Left lung (tissue), 10 donors: ENCODE data around the gene ZNF358. TPM values are rescaled to one million over a fixed set of nuclear protein-coding genes. Genes with fewer than 3 reads are reported as not detected.
A peak's percentile ranks its signal among the peaks of the same experiment; 100 is the strongest.

ENCODE experiments used
- ATAC-seq: fragments of 200-7000 bp; cut with Tn5 transposase; one replicate; pipeline ENCODE4 v1.9.1; 2020; ENCODE audit warnings: moderate library complexity
- DNase-seq, 4 donors: peaks; one replicate each; pipeline ENCODE4 v3.0.0-alpha.2; 2013 to 2020
- H3K27ac ChIP-seq, 2 donors: fragments of 200-600 bp; sonication (generic) in 1 of 2; one replicate each; pipeline versions ENCODE4 v1.5.0 to v1.8.0; 2020 to 2021
- H3K27me3 ChIP-seq, 2 donors: fragments of 200-600 bp; sonication (generic) in 1 of 2; one replicate each; pipeline versions ENCODE4 v1.5.0 to v1.8.0; 2020 to 2021
- H3K36me3 ChIP-seq, 2 donors: fragments of 200-600 bp; sonication (generic) in 1 of 2; one replicate each; pipeline versions ENCODE4 v1.5.0 to v1.8.0; 2020 to 2021
- H3K4me1 ChIP-seq, 2 donors: fragments of 200-600 bp; one replicate each; pipeline ENCODE4 v1.8.0; 2021
- H3K4me3 ChIP-seq, 2 donors: fragments of 200-600 bp; sonication (generic) in 1 of 2; one replicate each; pipeline versions ENCODE4 v1.5.0 to v1.8.0; 2020 to 2021; ENCODE audit warnings: mild to moderate bottlenecking in 1 of 2
- H3K9me3 ChIP-seq, 2 donors: fragments of 200-600 bp; sonication (generic) in 1 of 2; one replicate each; pipeline versions ENCODE4 v1.5.0 to v1.8.0; 2020 to 2021
- CTCF ChIP-seq, 2 donors: fragments of 200-600 bp; sonication (generic) in 1 of 2; IDR thresholded peaks; one replicate each; pipeline versions ENCODE4 v1.5.0 to v1.8.0; 2021; ENCODE audit warnings: antibody characterized with exemption in 2 of 2
- intact Hi-C, 2 donors: fragments of 100-400 bp; cut with DNase I; formaldehyde crosslinking; loops; one replicate each; pipeline versions ENCODE4 v1.11.2 to v1.14.2; 2022
- polyA plus RNA-seq, 6 donors: library from polyadenylated mRNA; unstranded; fragments of 120-200 nt; gene quantifications; one replicate each; pipeline ENCODE4 v1.2.1, GENCODE V29; 2013; ENCODE audit not compliant: insufficient read length in 6 of 6
- total RNA-seq, 2 donors: library from RNA; stranded (reverse); fragmentation: NEBNext Ultra II Directional; extraction: Animal tissue kit (Norgen Biotek cat#: 25700); gene quantifications; one replicate each; pipeline ENCODE4 v1.2.1, GENCODE V29; 2021
- donor health status: DM: no; HTN: yes; CAD: no.
- donor health status: DM: no; HTN: no; CAD: no.

The ZNF358 gene
- total and polyA plus RNA-seq, 8 donors = 36.9 to 56.1 (median 45.3) TPM

- DNase-seq (no peak), ATAC-seq (no peak)
- no peaks in the 10 kb centered on the region for H3K9me3 ChIP-seq
- H3K36me3 ChIP-seq = peaks cover 0 to 93% of the 10 kb centered on the region in 2 donors
- no peak for TF ChIP-seq CTCF (IDR thresholded peaks at IDR 0.05)
- peaks cover 0 to 79% of the 10 kb centered on the region in 2 donors for H3K4me1 ChIP-seq
- no peak overlapping the region for H3K4me3 ChIP-seq
- H3K27ac ChIP-seq = no peak overlapping the region
- intact Hi-C loops = no loop called here
- no peaks in the 10 kb centered on the region for H3K27me3 ChIP-seq
These were observed 26.0 kb downstream of the ZNF358 start for GRCh38 chr19:7541828-7542443.

GRCh38 chr19:7542556-7543348 is 26.8 kb downstream of the ZNF358 start:
- intact Hi-C loops = no loop called here

GRCh38 chr19:7544626-7545025 is 28.7 kb downstream of the ZNF358 start:
- H3K4me1 ChIP-seq = peaks cover 0 to 64% of the 10 kb centered on the region in 2 donors
- no peak for TF ChIP-seq CTCF (IDR thresholded peaks at IDR 0.05)
- H3K36me3 ChIP-seq = peaks cover 0 to 72% of the 10 kb centered on the region in 2 donors
- DNase-seq = peak in 2 of 4 donors; percentile 79 to 86
- H3K4me3 ChIP-seq = no peak overlapping the region
- ATAC-seq = peak; percentile 65
- no peaks in the 10 kb centered on the region for H3K9me3 ChIP-seq
- intact Hi-C loops = no loop called here
- H3K27ac ChIP-seq = peak overlapping the region; percentile 76 to 95
- H3K27me3 ChIP-seq = no peaks in the 10 kb centered on the region

More at GRCh38 chr19:7542556-7543348, 26.8 kb downstream of the ZNF358 start:
- Histone ChIP-seq H3K27ac (peak overlapping the region; percentile 59 to 95), H3K9me3 (no peaks in the 10 kb centered on the region), H3K4me1 (peaks cover 0 to 73% of the 10 kb centered on the region in 2 donors), H3K36me3 (peaks cover 0 to 89% of the 10 kb centered on the region in 2 donors), H3K27me3 (no peaks in the 10 kb centered on the region), H3K4me3 (no peak overlapping the region)
- no peak for ATAC-seq
- TF ChIP-seq CTCF (IDR thresholded peaks at IDR 0.05) = no peak
- DNase-seq = peak in 1 of 4 donors; percentile 79

GRCh38 chr19:7545300-7545699 is 29.4 kb downstream of the ZNF358 start:
- no peak for TF ChIP-seq CTCF (IDR thresholded peaks at IDR 0.05)
- H3K36me3 ChIP-seq = peaks cover 0 to 72% of the 10 kb centered on the region in 2 donors
- no peaks in the 10 kb centered on the region for H3K27me3 ChIP-seq
- no peak for DNase-seq
- H3K9me3 ChIP-seq = no peaks in the 10 kb centered on the region
- peak overlapping the region; percentile 76 to 95 for H3K27ac ChIP-seq
- intact Hi-C loops = no loop called here
- peak; percentile 17 for ATAC-seq
- H3K4me3 ChIP-seq = no peak overlapping the region
- H3K4me1 ChIP-seq = peaks cover 0 to 64% of the 10 kb centered on the region in 2 donors

- peaks cover 0 to 72% of the 10 kb centered on the region in 2 donors for H3K36me3 ChIP-seq
- peaks cover 0 to 58% of the 10 kb centered on the region in 2 donors for H3K4me1 ChIP-seq
- H3K27ac ChIP-seq = peak overlapping the region in 1 of 2 donors; percentile 95
- TF ChIP-seq CTCF (IDR thresholded peaks at IDR 0.05) = no peak
- ATAC-seq (peak; percentile 16), DNase-seq (no peak)
- no peaks in the 10 kb centered on the region for H3K9me3 ChIP-seq
- H3K4me3 ChIP-seq = no peak overlapping the region
- H3K27me3 ChIP-seq = no peaks in the 10 kb centered on the region
- intact Hi-C loops = no loop called here
These were observed 30.0 kb downstream of the ZNF358 start for GRCh38 chr19:7545904-7546303.
